Neural crest cell (in vitro differentiated cells): ENCODE data around the gene ZDHHC20. TPM values are rescaled to one million over a fixed set of nuclear protein-coding genes. Genes with fewer than 3 reads are reported as not detected.
"Not testable (repeated sequence)": the region's sequence is repeated elsewhere in the genome, so short reads cannot be mapped to it uniquely, and the experiment has no call there.

Source experiments
- DNase-seq: peaks from one replicate; pipeline ENCODE4 v3.0.0; 2021; ENCODE audit warnings: low read depth, mixed read lengths, low spot score
- H3K27ac Mint-ChIP-seq: one replicate; pipeline ENCODE4 v1.8.0; 2021; ENCODE audit warnings: mild to moderate bottlenecking, mixed read lengths; ENCODE audit not compliant: unreplicated experiment
- H3K27me3 Mint-ChIP-seq: 2 replicates; pipeline ENCODE4 v1.8.0; 2021; ENCODE audit warnings: low read depth, mild to moderate bottlenecking, mixed read lengths
- H3K36me3 Mint-ChIP-seq: 2 replicates; pipeline ENCODE4 v1.8.0; 2021; ENCODE audit warnings: low read depth, mild to moderate bottlenecking, mixed read lengths
- H3K4me1 Mint-ChIP-seq: 2 replicates; pipeline ENCODE4 v1.8.0; 2021; ENCODE audit warnings: mixed read lengths
- H3K4me3 Mint-ChIP-seq: one replicate; pipeline ENCODE4 v1.8.0; 2021; ENCODE audit warnings: mild to moderate bottlenecking, mixed read lengths
- H3K9me3 Mint-ChIP-seq: 2 replicates; pipeline ENCODE4 v1.8.0; 2021; ENCODE audit warnings: mixed read lengths
- total RNA-seq: library from RNA; stranded (reverse); gene quantifications from 2 replicates; pipeline ENCODE4 v1.2.1, GENCODE V29; 2021
- TF ChIP-seq, protein P1 (sequence below): fragments of 200-600 bp; sonication (generic); conservative IDR thresholded peaks from 2 replicates; pipeline ENCODE4 v1.5.0; 2021; ENCODE audit warnings: antibody characterized with exemption, mild to moderate bottlenecking

ZDHHC20 gene
- total RNA-seq, 1 donor from 2014 or later, result 65.7 TPM

DNA sequence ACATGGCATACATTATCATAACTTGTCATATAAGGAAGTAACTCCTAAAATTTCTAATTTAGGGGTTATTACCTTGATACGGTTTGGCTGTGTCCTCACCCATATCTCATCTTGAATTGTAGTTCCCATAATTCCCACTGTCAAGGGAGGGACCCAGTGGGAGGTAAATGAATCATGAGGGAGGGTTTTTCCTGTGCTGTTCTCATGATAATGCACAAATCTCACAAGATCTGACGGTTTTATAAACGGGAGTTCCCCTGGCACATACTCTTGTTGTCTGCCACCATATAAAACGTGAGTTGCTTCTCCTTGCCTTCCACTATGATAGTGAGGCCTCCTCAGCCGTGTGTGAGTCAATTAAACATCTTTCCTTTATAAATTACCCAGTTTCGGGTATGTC is 76.0 kb downstream of the ZDHHC20 start:
- no peak for DNase-seq
- H3K27ac Mint-ChIP-seq, result no peak overlapping the region
- H3K9me3 Mint-ChIP-seq, result peaks cover 9% of the 10 kb centered on the region
- no peak overlapping the region for H3K4me3 Mint-ChIP-seq
- H3K36me3 Mint-ChIP-seq, result peaks cover 30% of the 10 kb centered on the region
- H3K27me3 Mint-ChIP-seq, result no peaks in the 10 kb centered on the region
- no peaks in the 10 kb centered on the region for H3K4me1 Mint-ChIP-seq
- TF ChIP-seq, protein P1, sequence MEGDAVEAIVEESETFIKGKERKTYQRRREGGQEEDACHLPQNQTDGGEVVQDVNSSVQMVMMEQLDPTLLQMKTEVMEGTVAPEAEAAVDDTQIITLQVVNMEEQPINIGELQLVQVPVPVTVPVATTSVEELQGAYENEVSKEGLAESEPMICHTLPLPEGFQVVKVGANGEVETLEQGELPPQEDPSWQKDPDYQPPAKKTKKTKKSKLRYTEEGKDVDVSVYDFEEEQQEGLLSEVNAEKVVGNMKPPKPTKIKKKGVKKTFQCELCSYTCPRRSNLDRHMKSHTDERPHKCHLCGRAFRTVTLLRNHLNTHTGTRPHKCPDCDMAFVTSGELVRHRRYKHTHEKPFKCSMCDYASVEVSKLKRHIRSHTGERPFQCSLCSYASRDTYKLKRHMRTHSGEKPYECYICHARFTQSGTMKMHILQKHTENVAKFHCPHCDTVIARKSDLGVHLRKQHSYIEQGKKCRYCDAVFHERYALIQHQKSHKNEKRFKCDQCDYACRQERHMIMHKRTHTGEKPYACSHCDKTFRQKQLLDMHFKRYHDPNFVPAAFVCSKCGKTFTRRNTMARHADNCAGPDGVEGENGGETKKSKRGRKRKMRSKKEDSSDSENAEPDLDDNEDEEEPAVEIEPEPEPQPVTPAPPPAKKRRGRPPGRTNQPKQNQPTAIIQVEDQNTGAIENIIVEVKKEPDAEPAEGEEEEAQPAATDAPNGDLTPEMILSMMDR, result no peak

DNA sequence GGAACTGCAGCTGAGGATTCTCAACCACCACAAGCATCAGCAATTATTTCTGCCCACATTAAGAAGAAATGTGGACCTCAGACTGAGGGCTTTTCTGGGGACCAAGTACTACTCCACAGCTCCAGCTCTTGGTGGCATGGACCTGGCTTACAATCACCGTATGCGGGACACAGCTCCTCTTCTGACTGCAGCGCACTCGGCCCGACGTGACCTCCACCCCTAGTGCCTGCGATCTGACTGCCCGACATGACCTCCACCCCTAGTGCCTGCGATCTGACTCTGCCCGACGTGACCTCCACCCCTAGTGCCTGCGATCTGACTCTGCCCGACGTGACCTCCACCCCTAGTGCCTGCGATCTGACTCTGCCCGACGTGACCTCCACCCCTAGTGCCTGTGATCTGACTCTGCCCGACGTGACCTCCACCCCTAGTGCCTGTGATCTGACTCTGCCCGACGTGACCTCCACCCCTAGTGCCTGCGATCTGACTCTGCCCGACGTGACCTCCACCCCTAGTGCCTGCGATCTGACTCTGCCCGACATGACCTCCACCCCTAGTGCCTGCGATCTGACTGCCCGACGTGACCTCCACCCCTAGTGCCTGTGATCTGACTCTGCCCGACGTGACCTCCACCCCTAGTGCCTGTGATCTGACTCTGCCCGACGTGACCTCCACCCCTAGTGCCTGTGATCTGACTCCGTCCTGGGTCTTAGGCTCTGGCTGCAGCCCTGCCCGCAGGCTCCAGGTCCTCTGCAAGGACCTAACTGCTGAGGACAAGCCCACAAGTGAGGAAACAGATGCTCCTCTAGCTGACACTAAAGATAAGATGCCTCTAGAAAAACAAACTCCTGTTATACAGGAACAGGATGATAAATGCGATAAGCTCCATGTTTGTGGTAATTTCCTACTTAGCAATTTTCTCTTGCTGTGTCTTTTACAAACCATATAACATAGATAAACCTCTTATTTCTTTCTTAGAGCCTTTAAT is 81.8 kb downstream of the ZDHHC20 start:
- not testable (repeated sequence) for H3K36me3 Mint-ChIP-seq, H3K27me3 Mint-ChIP-seq, H3K4me3 Mint-ChIP-seq, DNase-seq, H3K27ac Mint-ChIP-seq, H3K4me1 Mint-ChIP-seq, H3K9me3 Mint-ChIP-seq

DNA sequence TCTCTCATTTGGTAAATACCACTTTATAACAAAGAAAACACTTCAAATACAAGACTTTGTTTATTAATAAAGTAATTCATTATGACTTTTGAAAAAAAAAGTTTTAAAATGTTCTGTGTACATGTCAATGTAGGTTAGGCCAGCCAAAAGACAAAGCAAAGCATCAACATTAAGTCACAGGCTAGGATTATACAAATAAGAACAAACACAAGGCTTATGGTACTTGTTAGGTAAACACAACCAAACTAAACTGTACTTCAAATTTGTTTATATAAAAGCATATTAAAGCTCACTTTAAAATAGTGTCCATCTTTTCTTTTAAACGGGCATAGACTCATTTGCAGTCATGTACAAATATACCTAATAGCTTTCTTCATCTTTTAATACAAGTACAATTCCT is 86.6 kb downstream of the ZDHHC20 start:
- TF ChIP-seq, protein P1, result no peak
- Mint-ChIP-seq H3K36me3 (peaks cover under 1% of the 10 kb centered on the region), H3K4me1 (no peaks in the 10 kb centered on the region)

GRCh38 chr13:21371011-21371410 is 88.1 kb downstream of the ZDHHC20 start:
- TF ChIP-seq, protein P1, result no peak
- Mint-ChIP-seq H3K27me3 (no peaks in the 10 kb centered on the region), H3K4me3 (no peak overlapping the region), H3K9me3 (no peaks in the 10 kb centered on the region), H3K27ac (no peak overlapping the region), H3K4me1 (no peaks in the 10 kb centered on the region), H3K36me3 (no peaks in the 10 kb centered on the region)
- DNase-seq, result no peak

More for the DNA sequence above, 86.6 kb downstream of the ZDHHC20 start:
- H3K9me3 Mint-ChIP-seq, result no peaks in the 10 kb centered on the region
- DNase-seq, result no peak
- H3K27me3 Mint-ChIP-seq, result no peaks in the 10 kb centered on the region
- H3K27ac Mint-ChIP-seq, result no peak overlapping the region
- no peak overlapping the region for H3K4me3 Mint-ChIP-seq

- H3K9me3 Mint-ChIP-seq, result peaks cover 6% of the 10 kb centered on the region
- no peak for DNase-seq
- H3K4me1 Mint-ChIP-seq, result no peaks in the 10 kb centered on the region
- H3K36me3 Mint-ChIP-seq, result peaks cover 6% of the 10 kb centered on the region
- no peak overlapping the region for H3K4me3 Mint-ChIP-seq
- TF ChIP-seq, protein P1, result no peak
- H3K27ac Mint-ChIP-seq, result peak overlapping the region; percentile 40
- no peaks in the 10 kb centered on the region for H3K27me3 Mint-ChIP-seq
Observed at GRCh38 chr13:21365574-21365973, 93.5 kb downstream of the ZDHHC20 start.

DNA sequence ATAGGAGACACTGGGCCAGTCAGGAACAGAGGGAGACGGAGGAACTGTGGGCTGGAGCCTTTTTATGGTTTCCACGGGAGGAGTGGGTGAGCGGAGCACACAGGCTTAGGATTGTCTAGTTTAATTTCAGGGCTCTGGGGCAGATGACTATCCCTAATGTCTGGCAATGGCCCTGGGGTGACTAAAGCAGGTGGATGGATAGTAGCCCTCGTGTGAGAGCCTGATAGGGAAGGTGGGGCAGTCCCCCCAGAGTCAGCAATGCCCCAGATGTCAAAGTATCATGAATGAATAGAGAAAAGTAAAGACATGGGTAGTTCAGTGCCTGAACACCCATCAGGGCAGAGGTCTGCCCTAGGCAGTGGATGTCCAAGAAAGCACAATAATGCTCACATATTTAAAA is 94.2 kb downstream of the ZDHHC20 start:
- Mint-ChIP-seq H3K27ac (peak overlapping the region; percentile 40), H3K9me3 (peaks cover 6% of the 10 kb centered on the region), H3K36me3 (peaks cover 6% of the 10 kb centered on the region), H3K4me1 (no peaks in the 10 kb centered on the region), H3K27me3 (no peaks in the 10 kb centered on the region), H3K4me3 (no peak overlapping the region)
- TF ChIP-seq, protein P1, result no peak
- DNase-seq, result no peak
